GM08714 (cell line): ENCODE measurements around the gene OR4F3.
"Not testable (repeated sequence)": the region's sequence is repeated elsewhere in the genome, so short reads cannot be mapped to it uniquely, and the experiment has no call there.

Source experiments
- H3K4me3 ChIP-seq: fragments of 200-500 bp; sonication (Bioruptor generic); 2 replicates; pipeline ENCODE4 v1.5.1; 2014; ENCODE audit warnings: mild to moderate bottlenecking, low read length, inconsistent platforms

OR4F3 gene

GRCh38 chr5:181366968-181367367 is at the start of gene OR4F3:
Gene OR4F3 (plus strand): TSS chr5:181367268.
- not testable (repeated sequence) for H3K4me3 ChIP-seq
